ENCODE results near the gene PPP1R2C.

Gene PPP1R2C

GRCh38 chrX:42803320-42803719 is 25.4 kb upstream of the PPP1R2C start:
- no peak for ATAC-seq
- no peak for TF ChIP-seq GLIS3 (CRISPR knock-in tag; IDR thresholded peaks at IDR 0.05)
- TF ChIP-seq CSRNP3 (CRISPR knock-in tag; IDR thresholded peaks at IDR 0.05), result no peak
- TF ChIP-seq ZNF70 (CRISPR knock-in tag; IDR thresholded peaks at IDR 0.05), result no peak
- TF ChIP-seq ZNF565 (CRISPR knock-in tag; conservative IDR thresholded peaks at IDR 0.05; ENCODE audit: low read depth), result no peak
- no peak for TF ChIP-seq ZFP3 (CRISPR knock-in tag; IDR thresholded peaks at IDR 0.05)
- TF ChIP-seq, protein P1, sequence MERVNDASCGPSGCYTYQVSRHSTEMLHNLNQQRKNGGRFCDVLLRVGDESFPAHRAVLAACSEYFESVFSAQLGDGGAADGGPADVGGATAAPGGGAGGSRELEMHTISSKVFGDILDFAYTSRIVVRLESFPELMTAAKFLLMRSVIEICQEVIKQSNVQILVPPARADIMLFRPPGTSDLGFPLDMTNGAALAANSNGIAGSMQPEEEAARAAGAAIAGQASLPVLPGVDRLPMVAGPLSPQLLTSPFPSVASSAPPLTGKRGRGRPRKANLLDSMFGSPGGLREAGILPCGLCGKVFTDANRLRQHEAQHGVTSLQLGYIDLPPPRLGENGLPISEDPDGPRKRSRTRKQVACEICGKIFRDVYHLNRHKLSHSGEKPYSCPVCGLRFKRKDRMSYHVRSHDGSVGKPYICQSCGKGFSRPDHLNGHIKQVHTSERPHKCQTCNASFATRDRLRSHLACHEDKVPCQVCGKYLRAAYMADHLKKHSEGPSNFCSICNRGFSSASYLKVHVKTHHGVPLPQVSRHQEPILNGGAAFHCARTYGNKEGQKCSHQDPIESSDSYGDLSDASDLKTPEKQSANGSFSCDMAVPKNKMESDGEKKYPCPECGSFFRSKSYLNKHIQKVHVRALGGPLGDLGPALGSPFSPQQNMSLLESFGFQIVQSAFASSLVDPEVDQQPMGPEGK (CRISPR knock-in tag; IDR thresholded peaks at IDR 0.05; ENCODE audit: borderline replicate concordance), result no peak
- TF ChIP-seq TOX (CRISPR knock-in tag; IDR thresholded peaks at IDR 0.05; ENCODE audit: borderline replicate concordance), result no peak
- TF ChIP-seq CSDC2 (CRISPR knock-in tag; IDR thresholded peaks at IDR 0.05), result no peak
- TF ChIP-seq BACH2 (CRISPR knock-in tag; IDR thresholded peaks at IDR 0.05; ENCODE audit: borderline replicate concordance), result no peak
- TF ChIP-seq POU6F1 (CRISPR knock-in tag; IDR thresholded peaks at IDR 0.05; ENCODE audit: borderline replicate concordance, low read depth), result no peak
- no peak for TF ChIP-seq ESRRG (CRISPR knock-in tag; IDR thresholded peaks at IDR 0.05)

DNA sequence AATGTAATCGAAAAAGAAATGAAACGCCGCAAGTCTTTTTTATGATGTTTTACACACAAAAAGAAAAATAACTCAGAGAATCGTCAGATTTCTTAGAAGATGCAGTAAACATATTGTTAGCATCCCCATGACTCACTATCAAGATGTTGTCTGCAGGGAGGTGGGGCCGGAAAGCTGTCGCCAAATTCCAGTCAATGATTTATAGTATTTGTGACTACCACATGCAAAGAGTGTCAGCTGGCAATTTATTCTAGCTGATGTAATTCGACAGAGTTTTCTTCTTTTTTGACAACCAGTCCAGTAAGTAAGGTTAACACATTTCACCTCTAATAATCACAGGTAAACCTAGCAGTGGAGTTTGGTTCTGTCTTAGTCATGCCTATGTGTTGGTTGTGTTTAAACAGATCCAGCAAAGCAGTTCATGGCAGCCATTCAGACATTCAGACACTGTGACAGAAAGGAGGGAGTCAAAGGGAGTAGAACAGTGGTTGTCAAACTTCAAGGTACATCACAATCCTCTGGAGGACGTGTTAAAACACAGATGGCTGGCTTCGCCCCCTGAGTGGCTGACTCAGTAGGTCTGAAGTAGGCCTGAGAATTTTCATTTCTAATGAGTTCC is 19.8 kb upstream of the PPP1R2C start:
- TF ChIP-seq ZC3H10 (CRISPR knock-in tag; IDR thresholded peaks at IDR 0.05), result no peak
- TF ChIP-seq RARB (CRISPR knock-in tag; IDR thresholded peaks at IDR 0.05), result no peak
- TF ChIP-seq CSDC2 (CRISPR knock-in tag; IDR thresholded peaks at IDR 0.05), result no peak
- no peak for TF ChIP-seq CREB5 (CRISPR knock-in tag; IDR thresholded peaks at IDR 0.05; ENCODE audit: low read depth)
- ATAC-seq, result no peak

GRCh38 chrX:42783451-42783850 is 5.5 kb upstream of the PPP1R2C start:
- no peak for ATAC-seq
- TF ChIP-seq RARB (CRISPR knock-in tag; IDR thresholded peaks at IDR 0.05) (no peak), OSR1 (CRISPR knock-in tag; IDR thresholded peaks at IDR 0.05) (no peak), POU6F1 (CRISPR knock-in tag; IDR thresholded peaks at IDR 0.05; ENCODE audit: borderline replicate concordance, low read depth) (no peak), ZFP30 (CRISPR knock-in tag; IDR thresholded peaks at IDR 0.05) (no peak), CSDC2 (CRISPR knock-in tag; IDR thresholded peaks at IDR 0.05) (no peak), CREB5 (CRISPR knock-in tag; IDR thresholded peaks at IDR 0.05; ENCODE audit: low read depth) (no peak), TCF4 (CRISPR knock-in tag; IDR thresholded peaks at IDR 0.05; ENCODE audit: borderline replicate concordance) (no peak), SNAI2 (CRISPR knock-in tag; IDR thresholded peaks at IDR 0.05) (no peak), TOX (CRISPR knock-in tag; IDR thresholded peaks at IDR 0.05; ENCODE audit: borderline replicate concordance) (no peak), ZNF565 (CRISPR knock-in tag; conservative IDR thresholded peaks at IDR 0.05; ENCODE audit: low read depth) (no peak), ESRRG (CRISPR knock-in tag; IDR thresholded peaks at IDR 0.05) (no peak), CSRNP3 (CRISPR knock-in tag; IDR thresholded peaks at IDR 0.05) (no peak), ISL1 (CRISPR knock-in tag; IDR thresholded peaks at IDR 0.05) (no peak), ZFP3 (CRISPR knock-in tag; IDR thresholded peaks at IDR 0.05) (no peak), ZNF70 (CRISPR knock-in tag; IDR thresholded peaks at IDR 0.05) (no peak)
- TF ChIP-seq, protein P2, sequence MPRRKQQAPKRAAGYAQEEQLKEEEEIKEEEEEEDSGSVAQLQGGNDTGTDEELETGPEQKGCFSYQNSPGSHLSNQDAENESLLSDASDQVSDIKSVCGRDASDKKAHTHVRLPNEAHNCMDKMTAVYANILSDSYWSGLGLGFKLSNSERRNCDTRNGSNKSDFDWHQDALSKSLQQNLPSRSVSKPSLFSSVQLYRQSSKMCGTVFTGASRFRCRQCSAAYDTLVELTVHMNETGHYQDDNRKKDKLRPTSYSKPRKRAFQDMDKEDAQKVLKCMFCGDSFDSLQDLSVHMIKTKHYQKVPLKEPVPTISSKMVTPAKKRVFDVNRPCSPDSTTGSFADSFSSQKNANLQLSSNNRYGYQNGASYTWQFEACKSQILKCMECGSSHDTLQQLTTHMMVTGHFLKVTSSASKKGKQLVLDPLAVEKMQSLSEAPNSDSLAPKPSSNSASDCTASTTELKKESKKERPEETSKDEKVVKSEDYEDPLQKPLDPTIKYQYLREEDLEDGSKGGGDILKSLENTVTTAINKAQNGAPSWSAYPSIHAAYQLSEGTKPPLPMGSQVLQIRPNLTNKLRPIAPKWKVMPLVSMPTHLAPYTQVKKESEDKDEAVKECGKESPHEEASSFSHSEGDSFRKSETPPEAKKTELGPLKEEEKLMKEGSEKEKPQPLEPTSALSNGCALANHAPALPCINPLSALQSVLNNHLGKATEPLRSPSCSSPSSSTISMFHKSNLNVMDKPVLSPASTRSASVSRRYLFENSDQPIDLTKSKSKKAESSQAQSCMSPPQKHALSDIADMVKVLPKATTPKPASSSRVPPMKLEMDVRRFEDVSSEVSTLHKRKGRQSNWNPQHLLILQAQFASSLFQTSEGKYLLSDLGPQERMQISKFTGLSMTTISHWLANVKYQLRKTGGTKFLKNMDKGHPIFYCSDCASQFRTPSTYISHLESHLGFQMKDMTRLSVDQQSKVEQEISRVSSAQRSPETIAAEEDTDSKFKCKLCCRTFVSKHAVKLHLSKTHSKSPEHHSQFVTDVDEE (CRISPR knock-in tag; IDR thresholded peaks at IDR 0.05), result no peak
- TF ChIP-seq, protein P1 (CRISPR knock-in tag; IDR thresholded peaks at IDR 0.05; ENCODE audit: borderline replicate concordance), result no peak
